CD14-positive monocyte (primary cell): ENCODE data around the gene SPG21. TPM values are rescaled to one million over a fixed set of nuclear protein-coding genes. Genes with fewer than 3 reads are reported as not detected.

Experiments used
- DNase-seq, 3 donors: peaks; one replicate each; pipeline ENCODE4 v3.0.0-alpha.2; 2011 to 2022
- H2AFZ ChIP-seq: 2 replicates; pipeline ENCODE4 v1.6.0; 2012; ENCODE audit warnings: mild to moderate bottlenecking, low read depth, low read length, inconsistent platforms; ENCODE audit not compliant: insufficient read depth, poor library complexity, severe bottlenecking
- H3K27ac ChIP-seq, 2 donors: 1 replicate in 1 of 2; 2 replicates in 1 of 2; pipeline ENCODE4 v1.5.1; 2012 to 2013; ENCODE audit warnings: low read length in 2 of 2, control low read depth in 1 of 2, inconsistent platforms in 1 of 2, low read depth in 1 of 2, mild to moderate bottlenecking in 1 of 2
- H3K27me3 ChIP-seq, 2 donors: one replicate each; pipeline versions ENCODE4 v1.6.0 to v1.6.1; 2011 to 2013; ENCODE audit warnings: low read length in 2 of 2; ENCODE audit not compliant: control insufficient read depth in 2 of 2, insufficient read depth in 2 of 2
- H3K36me3 ChIP-seq, 2 donors: replicated peaks in 1 of 2; 1 replicate in 1 of 2; 2 replicates in 1 of 2; pipeline versions ENCODE4 v1.5.1 to v1.6.1; 2012 to 2013; ENCODE audit warnings: low read length in 2 of 2, control low read depth in 1 of 2, inconsistent platforms in 1 of 2, mild to moderate bottlenecking in 1 of 2; ENCODE audit not compliant: insufficient read depth in 2 of 2, control insufficient read depth in 1 of 2
- H3K4me1 ChIP-seq, 2 donors: 1 replicate in 1 of 2; 2 replicates in 1 of 2; pipeline versions ENCODE4 v1.5.1 to v1.6.1; 2012 to 2013; ENCODE audit warnings: low read length in 2 of 2, control low read depth in 1 of 2, inconsistent platforms in 1 of 2, mild to moderate bottlenecking in 1 of 2, moderate library complexity in 1 of 2; ENCODE audit not compliant: insufficient read depth in 2 of 2, control insufficient read depth in 1 of 2
- H3K4me2 ChIP-seq: replicated peaks from 2 replicates; pipeline ENCODE3; 2012; ENCODE audit warnings: low read length, moderate library complexity, mild to moderate bottlenecking; ENCODE audit not compliant: poor library complexity, severe bottlenecking; ENCODE audit errors: extremely low read depth
- H3K4me3 ChIP-seq, 3 experiments: fragments of 200-600 bp in 1 of 3; sonication (generic) in 1 of 3; replicated peaks in 1 of 3; 1 replicate in 2 of 3; 2 replicates in 1 of 3; pipeline ENCODE4 v1.5.1; 2011 to 2013; ENCODE audit warnings: low read length in 3 of 3, mild to moderate bottlenecking in 3 of 3, control low read depth in 2 of 3, low read depth in 2 of 3, inconsistent platforms in 1 of 3, moderate library complexity in 1 of 3
- H3K79me2 ChIP-seq: 2 replicates; pipeline ENCODE4 v1.6.0; 2012; ENCODE audit warnings: mild to moderate bottlenecking, control low read depth, inconsistent platforms, low read length, moderate library complexity; ENCODE audit not compliant: insufficient read depth
- H3K9ac ChIP-seq: 2 replicates; pipeline ENCODE4 v1.6.0; 2017; ENCODE audit warnings: low read length, mild to moderate bottlenecking; ENCODE audit not compliant: insufficient read depth, poor library complexity, severe bottlenecking
- H3K9me3 ChIP-seq, 2 donors: replicated peaks in 1 of 2; 1 replicate in 1 of 2; 2 replicates in 1 of 2; pipeline versions ENCODE4 v1.5.1 to v1.6.1; 2012 to 2013; ENCODE audit warnings: low read length in 2 of 2, control low read depth in 1 of 2; ENCODE audit not compliant: control insufficient read depth in 1 of 2, insufficient read depth in 1 of 2
- H4K20me1 ChIP-seq: 2 replicates; pipeline ENCODE4 v1.6.0; 2012; ENCODE audit warnings: mild to moderate bottlenecking, low read length, control low read depth, moderate library complexity; ENCODE audit not compliant: insufficient read depth
- H3K27ac Mint-ChIP-seq, 7 donors: one replicate each; pipeline ENCODE4 v1.8.0; 2020; ENCODE audit warnings: mild to moderate bottlenecking in 7 of 7, mixed read lengths in 7 of 7, moderate library complexity in 6 of 7, inconsistent platforms in 2 of 7
- H3K27me3 Mint-ChIP-seq, 3 donors: one replicate each; pipeline ENCODE4 v1.8.0; 2021 to 2022; ENCODE audit warnings: low read depth in 3 of 3, mild to moderate bottlenecking in 3 of 3, mixed read lengths in 3 of 3, moderate library complexity in 3 of 3, inconsistent platforms in 1 of 3
- H3K36me3 Mint-ChIP-seq, 2 donors: one replicate each; pipeline ENCODE4 v1.8.0; 2020; ENCODE audit warnings: mixed read lengths in 2 of 2, inconsistent platforms in 1 of 2, mild to moderate bottlenecking in 1 of 2
- H3K4me1 Mint-ChIP-seq: one replicate; pipeline ENCODE4 v1.8.0; 2020; ENCODE audit warnings: mild to moderate bottlenecking, mixed read lengths
- H3K4me3 Mint-ChIP-seq, 2 donors: one replicate each; pipeline ENCODE4 v1.8.0; 2020; ENCODE audit warnings: mild to moderate bottlenecking in 2 of 2, mixed read lengths in 2 of 2, moderate library complexity in 1 of 2
- H3K9me3 Mint-ChIP-seq, 7 donors: one replicate each; pipeline ENCODE4 v1.8.0; 2020 to 2022; ENCODE audit warnings: mixed read lengths in 7 of 7, mild to moderate bottlenecking in 6 of 7, moderate library complexity in 6 of 7, inconsistent platforms in 2 of 7
- WGBS: methylation state at CpG from one replicate; pipeline ENCODE4 v1.1.5; 2013; ENCODE audit warnings: missing lambda C conversion rate; ENCODE audit not compliant: insufficient coverage; 5-methylcytosine and 5-hydroxymethylcytosine counted together
- intact Hi-C, 2 donors: fragments of 100-400 bp; cut with micrococcal nuclease; formaldehyde crosslinking; loops; one replicate each; pipeline versions ENCODE4 v1.15.0 to v1.15.1; 2023
- polyA plus RNA-seq, 3 donors: library from polyadenylated mRNA; depleted of rRNA in 1 of 3; unstranded in 2 of 3; stranded (reverse) in 1 of 3; fragments of 300-500 nt in 2 of 3; fragments of >200 nt in 1 of 3; fragmentation: Illumina TruSeq in 2 of 3; gene quantifications; 1 replicate in 2 of 3; 2 replicates in 1 of 3; pipeline ENCODE4 v1.2.3, GENCODE V29; 2012 to 2021
- TF ChIP-seq, protein P1 (sequence below): fragments of 200-600 bp; IDR thresholded peaks from one replicate; pipeline ENCODE4 v1.8.0; 2022; ENCODE audit warnings: antibody characterized with exemption, mild to moderate bottlenecking

Gene SPG21
- polyA plus RNA-seq, 3 donors: 102 to 375 (median 358) TPM

GRCh38 chr15:65004993-65005392 is 15.3 kb upstream of the SPG21 start:
- H3K79me2 ChIP-seq: no peaks in the 10 kb centered on the region
- no peaks in the 10 kb centered on the region for H3K4me1 ChIP-seq
- no peak overlapping the region for H3K9ac ChIP-seq
- H3K36me3 ChIP-seq: peaks cover 7 to 24% of the 10 kb centered on the region in 2 donors
- Mint-ChIP-seq H3K27ac (no peak overlapping the region), H3K4me3 (no peak overlapping the region), H3K36me3 (peaks cover 18 to 35% of the 10 kb centered on the region in 2 donors), H3K27me3 (peaks cover 0 to under 1% (median 0%) of the 10 kb centered on the region in 3 donors), H3K4me1 (peaks cover 2% of the 10 kb centered on the region), H3K9me3 (peaks cover 0 to 2% (median 0%) of the 10 kb centered on the region in 7 donors)
- H3K27me3 ChIP-seq: no peaks in the 10 kb centered on the region
- 100% methylated on average over 1 of the region's 3 CpGs for WGBS
- intact Hi-C loops: no loop called here
- DNase-seq: no peak
- no peak overlapping the region for H3K27ac ChIP-seq
- H3K9me3 ChIP-seq: no peaks in the 10 kb centered on the region
- H3K4me2 ChIP-seq: no peak overlapping the region
- H2AFZ ChIP-seq: no peak overlapping the region
- TF ChIP-seq, protein P1, sequence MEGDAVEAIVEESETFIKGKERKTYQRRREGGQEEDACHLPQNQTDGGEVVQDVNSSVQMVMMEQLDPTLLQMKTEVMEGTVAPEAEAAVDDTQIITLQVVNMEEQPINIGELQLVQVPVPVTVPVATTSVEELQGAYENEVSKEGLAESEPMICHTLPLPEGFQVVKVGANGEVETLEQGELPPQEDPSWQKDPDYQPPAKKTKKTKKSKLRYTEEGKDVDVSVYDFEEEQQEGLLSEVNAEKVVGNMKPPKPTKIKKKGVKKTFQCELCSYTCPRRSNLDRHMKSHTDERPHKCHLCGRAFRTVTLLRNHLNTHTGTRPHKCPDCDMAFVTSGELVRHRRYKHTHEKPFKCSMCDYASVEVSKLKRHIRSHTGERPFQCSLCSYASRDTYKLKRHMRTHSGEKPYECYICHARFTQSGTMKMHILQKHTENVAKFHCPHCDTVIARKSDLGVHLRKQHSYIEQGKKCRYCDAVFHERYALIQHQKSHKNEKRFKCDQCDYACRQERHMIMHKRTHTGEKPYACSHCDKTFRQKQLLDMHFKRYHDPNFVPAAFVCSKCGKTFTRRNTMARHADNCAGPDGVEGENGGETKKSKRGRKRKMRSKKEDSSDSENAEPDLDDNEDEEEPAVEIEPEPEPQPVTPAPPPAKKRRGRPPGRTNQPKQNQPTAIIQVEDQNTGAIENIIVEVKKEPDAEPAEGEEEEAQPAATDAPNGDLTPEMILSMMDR: no peak
- no peak overlapping the region for H3K4me3 ChIP-seq
- H4K20me1 ChIP-seq: no peaks in the 10 kb centered on the region

GRCh38 chr15:64997745-64998375 is 8.1 kb upstream of the SPG21 start:
- Histone ChIP-seq H3K9me3 (no peaks in the 10 kb centered on the region), H3K4me2 (no peak overlapping the region), H3K4me1 (no peaks in the 10 kb centered on the region), H3K36me3 (peaks cover 1 to 5% of the 10 kb centered on the region in 2 donors), H2AFZ (no peak overlapping the region), H3K27me3 (no peaks in the 10 kb centered on the region), H3K79me2 (no peaks in the 10 kb centered on the region), H4K20me1 (no peaks in the 10 kb centered on the region), H3K9ac (no peak overlapping the region), H3K4me3 (no peak overlapping the region), H3K27ac (no peak overlapping the region)
- no peak overlapping the region for H3K4me3 Mint-ChIP-seq
- H3K27me3 Mint-ChIP-seq: peaks cover 0 to 4% (median 3%) of the 10 kb centered on the region in 3 donors
- peaks cover 3% of the 10 kb centered on the region for H3K4me1 Mint-ChIP-seq
- DNase-seq: no peak
- H3K9me3 Mint-ChIP-seq: no peaks in the 10 kb centered on the region
- intact Hi-C loops: no loop called here
- whole genome bisulfite sequencing: no CpG with 5 or more reads among the region's 4 CpGs
- TF ChIP-seq, protein P1: no peak
- peaks cover 3 to 16% of the 10 kb centered on the region in 2 donors for H3K36me3 Mint-ChIP-seq
- H3K27ac Mint-ChIP-seq: no peak overlapping the region
